ENCODE measurements around the gene AIFM2. TPM values are rescaled to one million over a fixed set of nuclear protein-coding genes. Genes with fewer than 3 reads are reported as not detected.

AIFM2 gene
- total and polyA plus RNA-seq, 4 donors = 12.1 to 15.5 (median 13.8) TPM

DNA sequence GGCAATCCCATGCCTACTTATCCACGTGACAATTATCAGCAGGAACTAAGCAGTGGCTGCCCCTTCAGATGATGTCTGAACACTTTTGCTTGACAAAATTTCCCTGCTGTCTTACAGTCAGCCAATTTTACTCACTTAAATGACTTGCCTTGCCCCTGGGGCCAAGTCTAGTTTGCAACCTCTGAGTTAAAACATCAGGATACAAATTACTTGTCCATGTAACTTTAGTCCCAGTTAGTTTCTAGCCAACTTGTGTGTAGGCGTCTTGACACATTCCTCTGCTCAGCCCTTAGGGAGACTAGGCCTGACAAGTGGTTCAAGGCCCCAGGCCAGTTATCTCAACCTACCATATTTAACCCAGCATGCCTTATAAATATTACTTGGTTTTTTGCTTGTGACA lies 25.5 kb upstream of the AIFM2 start:
- no peak for DNase-seq
- H3K36me3 ChIP-seq (ENCODE audit: control insufficient read depth in 1 of 2, insufficient read depth in 2 of 2, low read length in 1 of 2) = peaks cover 0 to 10% of the 10 kb centered on the region in 2 donors
- intact Hi-C loops (cut with DNase I) = no loop called here
- ATAC-seq (ENCODE audit: low FRiP score) = no peak
- H3K9me3 ChIP-seq (ENCODE audit: control insufficient read depth, low read length) = no peaks in the 10 kb centered on the region
- no peaks in the 10 kb centered on the region for H3K27me3 ChIP-seq (ENCODE audit: control insufficient read depth in 1 of 2, insufficient read depth in 2 of 2, low read length in 1 of 2)
- no peak overlapping the region for H3K4me3 ChIP-seq (ENCODE audit: low read length in 2 of 2)
- H3K27ac ChIP-seq (ENCODE audit: low read depth in 1 of 2, low read length in 2 of 2) = no peak overlapping the region
- 22 to 24% methylated on average over 2 of the region's 2 CpGs for WGBS, 2 donors
- peaks cover 0 to 7% of the 10 kb centered on the region in 2 donors for H3K4me1 ChIP-seq (ENCODE audit: control insufficient read depth in 1 of 2, insufficient read depth in 2 of 2, low read length in 2 of 2)

DNA sequence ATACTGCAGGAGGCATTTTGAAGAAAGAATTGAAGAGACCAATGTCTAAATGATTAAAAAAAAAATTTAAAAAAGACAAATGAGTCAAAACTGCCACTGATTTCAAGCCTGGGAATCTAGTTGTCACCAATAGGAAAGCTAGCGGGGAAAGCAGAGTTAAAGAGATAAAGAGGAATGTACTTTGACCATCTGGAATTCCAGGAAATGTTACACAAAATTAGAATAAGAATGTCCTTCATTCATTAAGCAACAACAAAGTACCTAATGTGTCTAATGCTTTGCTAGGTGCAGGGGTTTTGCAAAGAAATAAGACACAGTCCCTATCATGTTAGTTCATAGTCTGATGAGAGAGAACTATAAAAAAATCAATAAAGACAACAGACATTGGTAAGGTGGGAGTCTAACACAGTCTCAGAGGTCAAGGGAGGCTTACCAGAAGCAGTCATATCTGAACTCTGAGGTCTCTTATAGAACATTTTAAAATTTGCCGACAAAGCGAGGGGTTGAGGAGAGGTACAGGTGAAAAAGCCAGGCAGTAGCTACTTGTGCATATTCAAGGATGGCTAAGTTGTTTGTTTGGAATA lies 22.7 kb upstream of the AIFM2 start:
- 62 to 66% methylated on average over 3 of the region's 3 CpGs for WGBS, 2 donors
- no peak overlapping the region for H3K4me3 ChIP-seq (ENCODE audit: low read length in 2 of 2)
- H3K27me3 ChIP-seq (ENCODE audit: control insufficient read depth in 1 of 2, insufficient read depth in 2 of 2, low read length in 1 of 2) = no peaks in the 10 kb centered on the region
- DNase-seq (no peak), ATAC-seq (ENCODE audit: low FRiP score) (no peak)
- peaks cover 0 to 3% of the 10 kb centered on the region in 2 donors for H3K4me1 ChIP-seq (ENCODE audit: control insufficient read depth in 1 of 2, insufficient read depth in 2 of 2, low read length in 2 of 2)
- peaks cover 0 to 12% of the 10 kb centered on the region in 2 donors for H3K36me3 ChIP-seq (ENCODE audit: control insufficient read depth in 1 of 2, insufficient read depth in 2 of 2, low read length in 1 of 2)
- no peaks in the 10 kb centered on the region for H3K9me3 ChIP-seq (ENCODE audit: control insufficient read depth, low read length)
- intact Hi-C loops (cut with DNase I) = no loop called here
- no peak overlapping the region for H3K27ac ChIP-seq (ENCODE audit: low read depth in 1 of 2, low read length in 2 of 2)

DNA sequence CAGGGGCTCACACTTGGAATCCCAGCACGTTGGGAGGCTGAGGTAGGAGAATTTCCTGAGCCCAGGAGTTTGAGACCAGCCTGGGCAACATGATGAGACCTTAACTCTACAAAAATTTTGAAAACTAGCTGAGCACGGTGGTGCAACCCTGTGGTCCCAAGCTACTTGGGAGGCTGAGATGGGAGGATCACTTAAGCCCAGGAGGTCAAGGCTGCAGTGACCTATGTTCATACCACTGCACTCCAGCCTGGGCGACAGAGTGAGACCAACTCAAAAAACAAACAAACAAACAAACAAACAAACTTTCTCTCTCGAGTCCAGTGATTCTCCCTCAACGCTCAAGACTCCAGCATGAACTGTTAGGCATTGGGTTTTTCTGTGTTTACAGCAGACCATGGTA lies 15.9 kb upstream of the AIFM2 start:
- no peak for ATAC-seq (ENCODE audit: low FRiP score)
- Histone ChIP-seq H3K4me3 (ENCODE audit: low read length in 2 of 2) (no peak overlapping the region), H3K27me3 (ENCODE audit: control insufficient read depth in 1 of 2, insufficient read depth in 2 of 2, low read length in 1 of 2) (no peaks in the 10 kb centered on the region), H3K9me3 (ENCODE audit: control insufficient read depth, low read length) (no peaks in the 10 kb centered on the region), H3K36me3 (ENCODE audit: control insufficient read depth in 1 of 2, insufficient read depth in 2 of 2, low read length in 1 of 2) (peaks cover 0 to 2% of the 10 kb centered on the region in 2 donors), H3K4me1 (ENCODE audit: control insufficient read depth in 1 of 2, insufficient read depth in 2 of 2, low read length in 2 of 2) (no peaks in the 10 kb centered on the region), H3K27ac (ENCODE audit: low read depth in 1 of 2, low read length in 2 of 2) (no peak overlapping the region)
- WGBS, 2 donors = 84 to 87% methylated on average over 5 of the region's 5 CpGs
- intact Hi-C loops (cut with DNase I) = no loop called here
- no peak for DNase-seq

DNA sequence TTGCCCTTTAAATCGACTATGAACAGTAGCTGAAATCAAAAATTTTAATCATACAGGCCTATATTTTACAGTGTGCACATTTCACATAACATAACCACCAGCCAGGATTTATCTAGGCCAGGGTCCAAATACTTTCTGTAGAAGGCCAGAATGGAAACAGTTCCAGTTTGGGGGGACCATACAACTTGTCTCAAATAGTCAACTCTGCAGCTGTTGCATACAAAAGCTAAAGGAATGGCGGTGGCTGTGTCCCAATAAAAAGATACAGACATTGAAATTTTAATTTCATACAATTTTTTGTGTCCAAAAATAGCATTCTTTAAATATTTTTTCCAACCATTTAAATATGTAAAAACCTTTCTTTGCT lies 14.6 kb upstream of the AIFM2 start:
- no peak overlapping the region for H3K4me3 ChIP-seq (ENCODE audit: low read length in 2 of 2)
- peaks cover 0 to 2% of the 10 kb centered on the region in 2 donors for H3K36me3 ChIP-seq (ENCODE audit: control insufficient read depth in 1 of 2, insufficient read depth in 2 of 2, low read length in 1 of 2)
- no peak overlapping the region for H3K27ac ChIP-seq (ENCODE audit: low read depth in 1 of 2, low read length in 2 of 2)
- 4 to 6% methylated on average over 2 of the region's 2 CpGs for WGBS, 2 donors
- intact Hi-C loops (cut with DNase I) = loop anchor here in 1 of 2 donors (2.0 kb wide), 2 partner anchors 24 to 30 kb away; partner anchors contain the start of gene SAR1A
- ATAC-seq (ENCODE audit: low FRiP score) (no peak), DNase-seq (no peak)
- H3K4me1 ChIP-seq (ENCODE audit: control insufficient read depth in 1 of 2, insufficient read depth in 2 of 2, low read length in 2 of 2) = no peaks in the 10 kb centered on the region
- H3K9me3 ChIP-seq (ENCODE audit: control insufficient read depth, low read length) = no peaks in the 10 kb centered on the region
- H3K27me3 ChIP-seq (ENCODE audit: control insufficient read depth in 1 of 2, insufficient read depth in 2 of 2, low read length in 1 of 2) = no peaks in the 10 kb centered on the region

DNA sequence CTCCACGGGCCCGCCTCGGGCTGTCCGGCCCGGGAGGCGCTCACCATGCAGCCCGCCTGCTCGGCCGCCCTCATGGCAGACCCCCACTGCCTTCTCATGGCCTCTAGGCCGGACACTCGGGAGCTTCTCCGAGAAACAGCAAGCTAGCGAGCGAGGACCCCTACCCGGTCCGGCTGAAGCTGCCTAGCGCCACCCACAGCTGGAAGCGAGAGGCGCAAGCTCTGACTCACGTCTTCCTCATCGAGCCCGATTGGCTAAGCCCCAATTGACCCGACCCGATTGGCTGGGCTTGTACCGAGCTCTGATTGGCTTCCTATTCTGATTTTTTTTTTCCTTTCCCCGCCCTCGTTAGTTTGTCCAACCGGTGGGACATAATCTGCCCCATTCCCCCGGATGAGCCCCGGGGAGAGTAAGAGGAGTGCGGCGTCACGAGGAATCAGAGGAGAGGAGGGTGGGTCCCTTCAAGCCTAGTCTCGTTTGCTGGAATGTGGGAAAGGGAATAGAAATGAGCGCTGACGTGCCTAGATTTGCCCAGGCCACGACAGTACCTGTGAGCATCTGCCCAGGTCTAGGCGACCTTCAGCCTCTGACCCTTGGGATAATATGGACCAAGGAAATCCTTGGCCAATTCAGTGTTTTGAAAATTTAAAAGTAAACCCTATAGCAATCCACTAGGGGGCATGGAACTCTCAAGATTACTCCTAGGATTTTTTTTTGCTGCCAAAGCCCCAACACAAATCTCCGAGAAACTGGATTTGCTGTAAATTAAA lies 14.0 kb upstream of the AIFM2 start, which contains the start of gene TYSND1:
TSS of gene TYSND1 (minus strand) at position 212 of the 770 bp plus-strand sequence. CDS start at position 98, 114 bp downstream.
- ATAC-seq (ENCODE audit: low FRiP score) = peak; percentile 96
- DNase-seq = peak; percentile 97 to 98
- peak within 1 kb of the TSS; percentile 29 to 94 for H3K27ac ChIP-seq (ENCODE audit: low read depth in 1 of 2, low read length in 2 of 2)
- WGBS, 2 donors = 0 to 1% methylated on average over 35 to 39 of the region's 39 CpGs
- H3K4me3 ChIP-seq (ENCODE audit: low read length in 2 of 2) = peak within 1 kb of the TSS; percentile 45 to 64
- intact Hi-C loops (cut with DNase I) = loop anchor here in 1 of 2 donors (2.0 kb wide), 2 partner anchors 24 to 30 kb away; partner anchors contain the start of gene SAR1A
- no peaks in the 10 kb centered on the region for H3K27me3 ChIP-seq (ENCODE audit: control insufficient read depth in 1 of 2, insufficient read depth in 2 of 2, low read length in 1 of 2)
- H3K36me3 ChIP-seq (ENCODE audit: control insufficient read depth in 1 of 2, insufficient read depth in 2 of 2, low read length in 1 of 2) = no peaks in the 10 kb centered on the region
- no peaks in the 10 kb centered on the region for H3K4me1 ChIP-seq (ENCODE audit: control insufficient read depth in 1 of 2, insufficient read depth in 2 of 2, low read length in 2 of 2)
- H3K9me3 ChIP-seq (ENCODE audit: control insufficient read depth, low read length) = no peaks in the 10 kb centered on the region

DNA sequence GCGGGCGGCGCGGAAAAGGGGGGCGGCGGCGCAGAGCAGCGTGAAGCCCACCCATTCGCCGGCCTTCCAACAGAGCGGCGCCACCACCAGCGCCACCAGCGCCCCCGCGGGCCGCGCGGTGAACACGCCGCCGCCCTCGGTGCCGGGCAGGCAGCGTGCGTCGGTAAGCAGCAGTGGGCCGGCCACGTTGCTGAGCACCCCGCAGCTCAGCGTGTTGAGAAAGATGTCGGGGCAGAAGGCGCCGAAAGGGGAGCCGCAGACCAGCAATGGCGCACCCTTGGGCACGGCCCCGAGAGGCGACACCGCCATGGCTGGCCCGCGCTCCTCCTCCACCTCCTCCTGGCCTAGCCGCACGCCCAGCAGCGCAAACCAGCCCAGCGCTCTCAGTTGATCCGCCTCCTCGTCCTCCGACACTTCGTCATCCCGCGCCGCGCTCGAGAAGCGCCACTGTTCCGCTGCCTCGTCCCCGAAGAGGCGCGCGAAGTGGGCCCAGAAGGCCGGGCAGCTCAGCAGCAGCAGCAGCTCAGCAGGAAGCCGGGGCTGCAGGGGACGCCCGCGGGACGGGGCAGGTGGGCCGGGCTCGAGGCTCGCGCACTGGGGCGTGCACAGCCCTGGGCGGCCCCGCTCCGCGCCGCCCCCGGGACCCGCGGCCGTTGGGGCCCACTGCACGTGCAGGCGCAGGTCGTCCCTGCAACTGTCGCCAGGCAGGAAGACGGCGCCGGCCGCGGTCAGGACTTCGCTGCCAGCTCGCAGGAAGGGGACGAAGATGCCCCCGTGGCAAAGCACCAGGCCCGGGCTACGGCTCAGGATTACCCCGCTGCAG lies 13.3 kb upstream of the AIFM2 start:
- Histone ChIP-seq H3K9me3 (ENCODE audit: control insufficient read depth, low read length) (no peaks in the 10 kb centered on the region), H3K36me3 (ENCODE audit: control insufficient read depth in 1 of 2, insufficient read depth in 2 of 2, low read length in 1 of 2) (no peaks in the 10 kb centered on the region), H3K27ac (ENCODE audit: low read depth in 1 of 2, low read length in 2 of 2) (peak overlapping the region; percentile 29 to 38), H3K27me3 (ENCODE audit: control insufficient read depth in 1 of 2, insufficient read depth in 2 of 2, low read length in 1 of 2) (no peaks in the 10 kb centered on the region), H3K4me3 (ENCODE audit: low read length in 2 of 2) (peak overlapping the region; percentile 22 to 64), H3K4me1 (ENCODE audit: control insufficient read depth in 1 of 2, insufficient read depth in 2 of 2, low read length in 2 of 2) (no peaks in the 10 kb centered on the region)
- intact Hi-C loops (cut with DNase I) = loop anchor here in 1 of 2 donors (2.0 kb wide), 2 partner anchors 25 to 29 kb away; partner anchors contain the start of gene SAR1A
- DNase-seq = peak; percentile 82 to 92
- ATAC-seq (ENCODE audit: low FRiP score) = peak; percentile 76
- 0% methylated on average over 84 to 98 of the region's 98 CpGs for WGBS, 2 donors

DNA sequence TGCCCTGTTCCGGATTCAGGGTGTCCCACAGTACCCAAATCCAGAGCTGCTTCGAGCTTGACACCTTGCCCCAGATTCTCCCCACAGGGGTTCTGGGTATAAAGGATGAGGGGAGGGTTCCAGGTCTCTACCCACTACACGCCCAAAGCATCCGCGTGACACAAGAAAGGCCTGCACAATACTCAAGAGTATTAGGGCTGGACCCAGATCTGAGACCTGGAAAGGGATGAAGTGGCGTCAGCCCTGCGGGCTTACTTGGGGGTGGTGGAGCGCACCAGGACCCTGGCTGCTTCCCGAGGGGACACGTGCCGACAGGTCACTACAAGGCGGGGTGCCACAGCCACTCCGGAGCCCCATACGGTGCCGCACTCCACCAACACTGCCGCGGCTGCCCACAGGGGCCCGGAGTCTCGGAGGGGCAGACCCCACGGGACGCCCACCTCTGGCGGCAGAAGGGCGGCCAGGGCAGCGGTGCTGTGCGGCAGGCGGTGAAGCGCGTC lies 12.6 kb upstream of the AIFM2 start:
- H3K4me3 ChIP-seq (ENCODE audit: low read length in 2 of 2) = peak overlapping the region; percentile 22 to 64
- H3K36me3 ChIP-seq (ENCODE audit: control insufficient read depth in 1 of 2, insufficient read depth in 2 of 2, low read length in 1 of 2) = no peaks in the 10 kb centered on the region
- no peaks in the 10 kb centered on the region for H3K4me1 ChIP-seq (ENCODE audit: control insufficient read depth in 1 of 2, insufficient read depth in 2 of 2, low read length in 2 of 2)
- intact Hi-C loops (cut with DNase I) = no loop called here
- peak in 1 of 2 donors; percentile 82 for DNase-seq
- H3K27ac ChIP-seq (ENCODE audit: low read depth in 1 of 2, low read length in 2 of 2) = peak overlapping the region in 1 of 2 donors; percentile 38
- no peaks in the 10 kb centered on the region for H3K27me3 ChIP-seq (ENCODE audit: control insufficient read depth in 1 of 2, insufficient read depth in 2 of 2, low read length in 1 of 2)
- H3K9me3 ChIP-seq (ENCODE audit: control insufficient read depth, low read length) = no peaks in the 10 kb centered on the region
- ATAC-seq (ENCODE audit: low FRiP score) = no peak
- WGBS, 2 donors = 7 to 11% methylated on average over 13 to 28 of the region's 28 CpGs

DNA sequence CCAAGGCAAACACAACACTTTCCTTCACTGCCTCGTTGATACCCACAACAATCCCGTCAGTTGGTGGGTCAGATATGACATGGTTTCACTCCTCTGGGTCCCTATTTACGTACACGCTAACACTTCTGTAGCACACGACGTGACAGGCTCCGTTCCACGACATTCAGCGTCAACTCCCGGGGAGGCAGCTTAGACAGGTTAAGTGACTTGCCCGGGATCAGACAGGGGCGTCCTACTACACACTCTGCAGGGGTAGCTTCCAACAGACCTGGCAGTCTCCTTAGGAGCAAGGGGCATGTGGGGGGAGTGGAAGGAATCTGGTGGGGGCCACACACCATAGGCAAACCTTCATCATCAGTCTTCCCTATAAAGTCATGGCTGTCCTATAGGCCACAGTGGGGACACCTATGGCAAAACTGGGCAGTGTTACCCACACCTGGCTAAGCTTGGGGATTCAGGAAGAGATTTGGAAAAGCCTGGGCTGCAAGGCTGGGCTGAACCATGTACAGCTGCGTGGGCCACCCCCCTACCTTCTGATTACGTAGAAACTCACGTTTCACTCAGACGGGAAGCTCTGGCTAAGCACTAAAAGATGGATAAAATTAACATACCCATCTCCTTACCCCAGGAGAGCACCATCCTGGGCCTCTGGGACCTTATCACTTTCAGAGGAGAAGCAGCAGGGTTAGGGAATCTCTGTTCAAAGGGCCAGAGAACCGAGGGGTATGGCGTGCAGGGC lies 11.9 kb upstream of the AIFM2 start:
- WGBS, 2 donors = 83 to 84% methylated on average over 18 of the region's 18 CpGs
- peak in 1 of 2 donors; percentile 68 for DNase-seq

More for the DNA sequence above, 11.9 kb upstream of the AIFM2 start:
- intact Hi-C loops (cut with DNase I) = no loop called here
- Histone ChIP-seq H3K27ac (ENCODE audit: low read depth in 1 of 2, low read length in 2 of 2) (no peak overlapping the region), H3K4me3 (ENCODE audit: low read length in 2 of 2) (no peak overlapping the region), H3K36me3 (ENCODE audit: control insufficient read depth in 1 of 2, insufficient read depth in 2 of 2, low read length in 1 of 2) (no peaks in the 10 kb centered on the region), H3K4me1 (ENCODE audit: control insufficient read depth in 1 of 2, insufficient read depth in 2 of 2, low read length in 2 of 2) (no peaks in the 10 kb centered on the region), H3K27me3 (ENCODE audit: control insufficient read depth in 1 of 2, insufficient read depth in 2 of 2, low read length in 1 of 2) (no peaks in the 10 kb centered on the region), H3K9me3 (ENCODE audit: control insufficient read depth, low read length) (no peaks in the 10 kb centered on the region)
- ATAC-seq (ENCODE audit: low FRiP score) = no peak

All from aorta (tissue), 5 donors.